Upper lobe of left lung (tissue), 6 donors: ENCODE data around the gene CCDC159. TPM values are rescaled to one million over a fixed set of nuclear protein-coding genes. Genes with fewer than 3 reads are reported as not detected.
A peak's percentile ranks its signal among the peaks of the same experiment; 100 is the strongest.

Experiments
- ATAC-seq, 2 donors: fragments of 200-7000 bp; cut with Tn5 transposase; one replicate each; pipeline ENCODE4 v1.9.1; 2022; ENCODE audit warnings: mild to moderate bottlenecking in 2 of 2, moderate library complexity in 2 of 2; ENCODE audit not compliant: low FRiP score in 2 of 2
- DNase-seq, 2 donors: peaks; one replicate each; pipeline ENCODE4 v3.0.0-alpha.2; 2019 to 2020
- H3K27ac ChIP-seq, 4 donors: fragments of 200-600 bp; sonication (generic); one replicate each; pipeline ENCODE4 v1.5.1; 2016 to 2019
- H3K27me3 ChIP-seq, 4 donors: fragments of 200-600 bp; sonication (generic); one replicate each; pipeline ENCODE4 v1.5.1; 2017 to 2019
- H3K36me3 ChIP-seq, 4 donors: fragments of 200-600 bp; sonication (generic); one replicate each; pipeline ENCODE4 v1.5.1; 2016 to 2019
- H3K4me1 ChIP-seq, 4 donors: fragments of 200-600 bp; sonication (generic); one replicate each; pipeline ENCODE4 v1.5.1; 2018 to 2019
- H3K4me3 ChIP-seq, 4 donors: fragments of 200-600 bp; sonication (generic); one replicate each; pipeline ENCODE4 v1.5.1; 2017 to 2019; ENCODE audit warnings: mild to moderate bottlenecking in 2 of 4, moderate library complexity in 1 of 4
- H3K9me3 ChIP-seq, 4 donors: fragments of 200-600 bp; sonication (generic); one replicate each; pipeline ENCODE4 v1.5.1; 2018 to 2019
- EP300 ChIP-seq, 4 donors: sonication (generic); formaldehyde crosslinking; IDR thresholded peaks; one replicate each; pipeline ENCODE4 v1.5.1; 2017; ENCODE audit warnings: antibody characterized with exemption in 4 of 4, control low read depth in 2 of 4
- POLR2A ChIP-seq, 4 donors: fragments of 450-650 bp; IDR thresholded peaks; one replicate each; pipeline ENCODE4 v1.5.1; 2016 to 2017; ENCODE audit warnings: antibody characterized with exemption in 4 of 4, mild to moderate bottlenecking in 2 of 4
- POLR2AphosphoS5 ChIP-seq, 2 donors: sonication (generic); formaldehyde crosslinking; IDR thresholded peaks; one replicate each; pipeline ENCODE4 v1.5.1; 2017; ENCODE audit warnings: antibody characterized with exemption in 2 of 2
- WGBS, 2 donors: methylation state at CpG; one replicate each; pipeline ENCODE4 v1.1.5; 2017 to 2018; 5-methylcytosine and 5-hydroxymethylcytosine counted together
- total RNA-seq, 6 donors: library from RNA; depleted of rRNA in 4 of 6; stranded (reverse); fragments of >200 nt in 4 of 6; gene quantifications; one replicate each; pipeline versions ENCODE4 v1.1.0 to v1.2.1, GENCODE V29; 2016 to 2021
- TF ChIP-seq, protein P1 (sequence below), 6 experiments: fragments of 450-650 bp in 4 of 6; fragments of 200-600 bp in 2 of 6; sonication (generic) in 2 of 6; IDR thresholded peaks; one replicate each; pipeline ENCODE4 v1.5.1; 2016 to 2019; ENCODE audit warnings: antibody characterized with exemption in 6 of 6
- donor health status: DM: no; HTN: no; CAD: no; lungs with moderate emphysema.
- donor health status: DM: no; HTN: yes; CAD: no; lungs with severe emphysema.

CCDC159 gene
- total RNA-seq, 6 donors from 2014 or later: 17.5 to 176 (median 33.3) TPM

DNA sequence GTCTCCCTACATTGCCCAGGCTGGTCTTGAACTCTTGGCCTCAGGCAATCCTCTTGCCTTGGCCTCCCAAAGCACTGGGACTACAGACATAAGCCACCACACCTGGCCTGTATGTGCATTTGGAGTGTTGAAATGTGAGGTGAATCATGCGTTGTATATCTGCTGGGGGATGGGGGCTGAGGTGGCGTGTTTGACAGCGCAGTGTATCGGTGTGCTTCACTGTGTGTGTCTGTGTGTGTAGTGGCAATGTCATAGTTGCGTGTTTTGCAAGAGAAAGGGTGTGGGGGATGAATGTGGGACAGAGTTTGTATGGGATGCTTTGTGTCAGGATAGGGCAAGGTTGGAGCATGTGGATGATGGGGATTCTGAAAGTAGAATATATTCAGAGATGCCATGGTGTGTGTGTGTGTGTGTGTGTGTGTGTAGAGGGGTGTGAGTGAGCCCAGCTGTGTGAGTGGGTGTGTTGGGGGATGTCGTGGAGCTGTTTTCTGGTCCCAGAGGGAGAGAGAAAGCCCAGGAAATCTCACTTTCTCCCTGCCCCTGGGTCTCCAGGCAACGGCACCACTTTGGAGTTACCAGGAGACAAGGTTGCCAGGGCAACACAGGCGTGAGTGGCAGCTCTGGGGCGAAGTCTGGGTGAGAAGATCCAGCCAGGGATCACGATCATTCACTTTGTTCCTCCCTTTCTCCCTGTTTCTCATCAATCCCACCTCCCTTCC, 27.0 kb downstream of the CCDC159 start:
- no peaks in the 10 kb centered on the region for H3K27me3 ChIP-seq
- no peak overlapping the region for H3K4me3 ChIP-seq
- no peaks in the 10 kb centered on the region for H3K9me3 ChIP-seq
- TF ChIP-seq POLR2A (IDR thresholded peaks at IDR 0.05) (no peak), POLR2AphosphoS5 (IDR thresholded peaks at IDR 0.05) (no peak), EP300 (IDR thresholded peaks at IDR 0.05) (no peak)
- TF ChIP-seq, protein P1, sequence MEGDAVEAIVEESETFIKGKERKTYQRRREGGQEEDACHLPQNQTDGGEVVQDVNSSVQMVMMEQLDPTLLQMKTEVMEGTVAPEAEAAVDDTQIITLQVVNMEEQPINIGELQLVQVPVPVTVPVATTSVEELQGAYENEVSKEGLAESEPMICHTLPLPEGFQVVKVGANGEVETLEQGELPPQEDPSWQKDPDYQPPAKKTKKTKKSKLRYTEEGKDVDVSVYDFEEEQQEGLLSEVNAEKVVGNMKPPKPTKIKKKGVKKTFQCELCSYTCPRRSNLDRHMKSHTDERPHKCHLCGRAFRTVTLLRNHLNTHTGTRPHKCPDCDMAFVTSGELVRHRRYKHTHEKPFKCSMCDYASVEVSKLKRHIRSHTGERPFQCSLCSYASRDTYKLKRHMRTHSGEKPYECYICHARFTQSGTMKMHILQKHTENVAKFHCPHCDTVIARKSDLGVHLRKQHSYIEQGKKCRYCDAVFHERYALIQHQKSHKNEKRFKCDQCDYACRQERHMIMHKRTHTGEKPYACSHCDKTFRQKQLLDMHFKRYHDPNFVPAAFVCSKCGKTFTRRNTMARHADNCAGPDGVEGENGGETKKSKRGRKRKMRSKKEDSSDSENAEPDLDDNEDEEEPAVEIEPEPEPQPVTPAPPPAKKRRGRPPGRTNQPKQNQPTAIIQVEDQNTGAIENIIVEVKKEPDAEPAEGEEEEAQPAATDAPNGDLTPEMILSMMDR (IDR thresholded peaks at IDR 0.05): no peak
- H3K4me1 ChIP-seq: peaks cover 35 to 37% (median 36%) of the 10 kb centered on the region in 4 donors
- WGBS, 2 donors: 52 to 59% methylated on average over 10 of the region's 10 CpGs
- H3K36me3 ChIP-seq: peaks cover 0 to 6% (median 0%) of the 10 kb centered on the region in 4 donors
- no peak overlapping the region for H3K27ac ChIP-seq
- ATAC-seq: no peak
- DNase-seq: peak in 1 of 2 donors; percentile 70

DNA sequence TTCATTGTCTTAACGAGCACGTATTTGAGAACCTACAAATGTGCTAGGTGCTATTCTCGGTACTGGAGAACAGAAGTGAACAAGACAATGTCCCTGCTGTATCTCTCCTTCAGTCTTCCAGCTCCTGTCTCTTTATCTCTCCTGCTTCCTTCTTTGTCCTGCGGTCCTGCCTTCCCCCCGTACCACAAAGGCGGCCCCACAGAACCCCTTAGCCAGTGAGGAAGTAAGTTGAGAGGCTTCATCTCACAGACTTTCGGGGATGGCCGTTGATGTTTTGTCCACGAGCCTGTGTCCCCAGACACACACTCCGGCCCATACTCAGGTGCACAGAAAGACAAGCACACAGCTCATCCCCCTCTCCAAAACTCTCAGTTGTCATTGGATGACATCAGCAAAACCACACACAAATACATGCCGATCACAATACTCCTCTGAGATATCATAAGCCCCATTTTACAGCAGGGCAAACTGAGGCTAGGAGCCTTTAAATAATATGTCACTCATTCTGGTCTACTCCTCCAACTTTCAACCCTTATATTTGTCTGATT, 27.6 kb downstream of the CCDC159 start:
- H3K4me1 ChIP-seq: peaks cover 37 to 41% (median 38%) of the 10 kb centered on the region in 4 donors
- TF ChIP-seq EP300 (IDR thresholded peaks at IDR 0.05) (no peak), POLR2AphosphoS5 (IDR thresholded peaks at IDR 0.05) (no peak), POLR2A (IDR thresholded peaks at IDR 0.05) (no peak)
- TF ChIP-seq, protein P1 (IDR thresholded peaks at IDR 0.05): no peak
- H3K36me3 ChIP-seq: peaks cover 0 to 6% (median 0%) of the 10 kb centered on the region in 4 donors
- H3K27ac ChIP-seq: peak overlapping the region; percentile 93 to 96 (median 95)
- 27 to 28% methylated on average over 11 of the region's 11 CpGs for WGBS, 2 donors
- no peak for ATAC-seq
- H3K27me3 ChIP-seq: no peaks in the 10 kb centered on the region
- no peaks in the 10 kb centered on the region for H3K9me3 ChIP-seq
- H3K4me3 ChIP-seq: peak overlapping the region; percentile 1 to 67 (median 64)
- DNase-seq: no peak

DNA sequence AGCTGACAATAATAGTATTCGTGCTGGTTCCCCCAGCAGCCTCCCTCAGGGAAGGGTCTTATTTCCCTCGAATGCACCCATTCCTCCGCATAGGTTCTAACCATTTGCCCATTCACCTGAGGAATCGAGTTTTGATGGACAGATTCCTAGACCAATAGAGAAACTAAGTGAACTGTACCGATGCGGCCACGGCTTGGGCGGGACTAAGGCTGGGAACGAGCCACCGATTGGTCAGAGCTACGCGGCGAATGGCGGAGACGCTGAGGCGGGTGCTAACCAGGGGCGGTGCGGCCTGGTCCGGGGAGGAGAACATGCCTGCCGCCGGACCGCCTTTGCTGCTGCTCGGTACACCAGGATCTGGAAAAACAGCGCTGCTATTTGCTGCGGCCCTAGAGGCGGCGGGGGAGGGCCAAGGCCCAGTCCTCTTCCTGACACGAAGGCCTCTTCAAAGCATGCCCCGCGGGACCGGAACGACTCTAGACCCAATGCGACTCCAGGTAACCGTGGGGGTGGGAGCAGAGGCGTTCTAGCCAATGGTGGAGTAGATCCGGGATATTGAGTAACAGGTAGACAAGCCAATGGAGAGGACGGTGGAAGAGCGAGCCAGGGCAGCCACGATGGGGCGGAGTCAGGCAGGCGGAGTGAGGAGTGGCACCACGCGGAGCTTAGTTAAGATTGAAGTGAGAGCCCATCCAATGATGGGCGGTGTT, 28.3 kb downstream of the CCDC159 start, which contains the start of gene SWSAP1:
Gene SWSAP1 (plus strand): TSS at position 234 of the 710 bp plus-strand sequence. CDS start 15 bp downstream, at position 249.
- ATAC-seq (peak; percentile 97 to 98), DNase-seq (peak; percentile 97 to 100)
- 1% methylated on average over 40 to 44 of the region's 44 CpGs for WGBS, 2 donors
- peak within 1 kb of the TSS; percentile 93 to 96 (median 95) for H3K27ac ChIP-seq
- H3K4me1 ChIP-seq: peaks cover 37 to 41% (median 38%) of the 10 kb centered on the region in 4 donors
- H3K27me3 ChIP-seq: no peaks in the 10 kb centered on the region
- H3K36me3 ChIP-seq: peaks cover 0 to 6% (median 0%) of the 10 kb centered on the region in 4 donors
- H3K9me3 ChIP-seq: no peaks in the 10 kb centered on the region
- TF ChIP-seq POLR2A (IDR thresholded peaks at IDR 0.05) (peak in 3 of 4 donors; percentile 12 to 80 (median 51)), POLR2AphosphoS5 (IDR thresholded peaks at IDR 0.05) (peak; percentile 37 to 62), EP300 (IDR thresholded peaks at IDR 0.05) (no peak)
- TF ChIP-seq, protein P1 (IDR thresholded peaks at IDR 0.05): peak in 1 of 6 experiments; percentile 8
- peak within 1 kb of the TSS; percentile 40 to 67 (median 64) for H3K4me3 ChIP-seq

DNA sequence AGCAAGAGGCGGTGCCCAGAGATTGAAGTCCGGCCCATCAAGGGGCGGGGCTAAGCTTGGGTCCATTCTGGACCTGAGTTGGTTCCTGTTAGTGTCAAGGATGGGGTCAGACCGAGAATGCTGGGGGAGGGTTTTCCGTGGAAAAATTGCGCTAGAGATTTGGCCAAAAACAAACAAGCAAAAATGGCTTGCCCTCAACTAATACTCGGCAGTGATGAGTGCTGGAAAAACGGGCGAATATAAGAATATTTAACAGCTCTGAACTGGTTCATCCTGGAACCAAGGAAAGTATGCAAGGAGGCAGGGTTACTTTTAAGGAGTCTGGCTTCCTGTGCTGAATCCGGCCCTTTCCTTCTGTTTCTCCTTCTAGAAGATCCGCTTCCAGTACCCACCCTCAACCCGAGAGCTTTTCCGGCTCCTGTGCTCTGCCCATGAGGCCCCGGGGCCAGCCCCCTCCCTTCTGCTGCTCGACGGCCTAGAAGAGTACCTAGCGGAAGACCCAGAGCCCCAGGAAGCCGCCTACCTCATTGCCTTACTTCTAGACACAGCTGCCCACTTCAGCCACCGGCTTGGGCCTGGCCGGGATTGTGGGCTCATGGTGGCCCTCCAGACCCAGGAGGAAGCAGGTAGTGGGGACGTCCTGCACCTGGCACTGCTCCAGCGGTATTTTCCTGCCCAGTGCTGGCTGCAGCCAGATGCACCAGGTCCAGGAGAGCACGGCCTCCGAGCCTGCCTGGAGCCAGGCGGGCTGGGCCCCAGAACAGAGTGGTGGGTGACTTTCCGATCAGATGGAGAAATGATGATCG, 29.0 kb downstream of the CCDC159 start:
- H3K27ac ChIP-seq: peak overlapping the region; percentile 93 to 96 (median 95)
- TF ChIP-seq POLR2AphosphoS5 (IDR thresholded peaks at IDR 0.05) (peak; percentile 10 to 56), POLR2A (IDR thresholded peaks at IDR 0.05) (peak in 3 of 4 donors; percentile 2 to 84 (median 66)), EP300 (IDR thresholded peaks at IDR 0.05) (no peak)
- TF ChIP-seq, protein P1 (IDR thresholded peaks at IDR 0.05): no peak

More for the DNA sequence above, 29.0 kb downstream of the CCDC159 start:
- WGBS, 2 donors: 1 to 9% methylated on average over 18 to 25 of the region's 27 CpGs
- ATAC-seq (peak in 1 of 2 donors; percentile 41), DNase-seq (peak; percentile 83 to 85)
- H3K36me3 ChIP-seq: peaks cover 0 to 6% (median 0%) of the 10 kb centered on the region in 4 donors
- H3K4me3 ChIP-seq: peak overlapping the region; percentile 22 to 67 (median 64)
- H3K9me3 ChIP-seq: no peaks in the 10 kb centered on the region
- H3K27me3 ChIP-seq: no peaks in the 10 kb centered on the region
- H3K4me1 ChIP-seq: peaks cover 40 to 47% (median 43%) of the 10 kb centered on the region in 4 donors
